NT2/D1 (cell line): ENCODE data around the gene EXD3.

Source experiments
- SUZ12 ChIP-seq: IDR thresholded peaks from 2 replicates; pipeline ENCODE4 v1.6.1; 2011; ENCODE audit not compliant: insufficient read length, insufficient read depth; ENCODE audit errors: extremely low read depth
- YY1 ChIP-seq: IDR thresholded peaks from 2 replicates; pipeline ENCODE4 v1.6.1; 2011; ENCODE audit not compliant: insufficient read length, insufficient read depth
- ZNF274 ChIP-seq: IDR thresholded peaks from 2 replicates; pipeline ENCODE4 v1.6.1; 2011; ENCODE audit warnings: mild to moderate bottlenecking, low read depth, low read length

DNA sequence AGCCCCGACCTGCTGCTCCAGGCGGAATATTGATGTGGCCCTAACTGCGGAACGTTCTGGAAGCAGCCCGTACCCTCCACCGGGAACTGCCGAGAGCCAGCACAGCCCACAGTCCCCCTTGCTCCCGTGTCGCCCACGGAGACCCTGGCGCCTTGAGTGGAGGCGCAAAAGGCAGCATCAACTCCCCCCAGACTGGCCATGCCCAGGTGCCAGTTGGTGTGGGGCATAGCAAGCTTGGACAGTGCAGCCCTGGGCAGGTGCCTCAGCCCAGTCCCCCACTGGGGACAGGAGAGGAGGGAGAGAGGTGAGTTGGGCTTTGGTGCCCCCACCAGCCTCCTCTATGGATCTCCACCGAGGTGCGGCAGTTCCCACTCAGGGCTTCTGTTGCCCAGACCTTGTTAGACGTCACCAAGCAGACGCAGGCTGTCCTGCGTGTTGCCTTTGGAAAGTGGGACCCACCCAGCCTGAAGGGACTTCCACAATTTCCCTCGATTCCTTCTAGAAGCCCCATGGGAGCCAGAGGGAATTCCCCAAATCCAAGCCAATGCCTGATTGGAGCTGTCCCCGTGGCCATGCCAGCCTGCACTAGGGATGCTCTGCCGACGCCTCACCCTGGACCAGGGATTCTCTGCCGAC lies 101.1 kb downstream of the EXD3 start:
- TF ChIP-seq YY1 (no peak), SUZ12 (no peak), ZNF274 (no peak)
